Keratinocyte (primary cell): ENCODE results near the gene EMC10. TPM values are rescaled to one million over a fixed set of nuclear protein-coding genes. Genes with fewer than 3 reads are reported as not detected.

Experiments used
- DNase-seq: peaks from one replicate; pipeline ENCODE4 v3.0.0-alpha.2; 2011; ENCODE audit warnings: low read depth, missing footprints, low spot score
- FAIRE-seq: peaks from 2 replicates; lab custom pipeline; 2011; peaks lifted over from hg19 to GRCh38; lab: Jason Lieb, UNC
- H2AFZ ChIP-seq: 2 replicates; pipeline ENCODE4 v1.6.0; 2012; ENCODE audit warnings: low read length, control low read depth, inconsistent platforms; ENCODE audit not compliant: control insufficient read depth
- H3K27ac ChIP-seq: 2 replicates; pipeline ENCODE4 v1.5.1; 2011; ENCODE audit warnings: low read length; ENCODE audit not compliant: control insufficient read depth, insufficient read depth
- H3K27me3 ChIP-seq: 3 replicates; pipeline ENCODE4 v1.6.0; 2011; ENCODE audit warnings: low read length; ENCODE audit not compliant: control insufficient read depth, insufficient read depth; ENCODE audit errors: extremely low read depth
- H3K36me3 ChIP-seq, 2 experiments: 2 replicates in 1 of 2; 3 replicates in 1 of 2; pipeline ENCODE4 v1.5.1; 2011; ENCODE audit warnings: low read length in 2 of 2, mild to moderate bottlenecking in 1 of 2; ENCODE audit not compliant: control insufficient read depth in 2 of 2, insufficient read depth in 2 of 2; ENCODE audit errors: extremely low read depth in 1 of 2
- H3K4me1 ChIP-seq: 3 replicates; pipeline ENCODE4 v1.5.1; 2011; ENCODE audit warnings: low read length; ENCODE audit not compliant: control insufficient read depth, insufficient read depth; ENCODE audit errors: extremely low read depth
- H3K4me2 ChIP-seq: 3 replicates; pipeline ENCODE4 v1.6.0; 2011; ENCODE audit warnings: low read depth, low read length; ENCODE audit not compliant: control insufficient read depth, insufficient read depth; ENCODE audit errors: extremely low read depth
- H3K4me3 ChIP-seq, 3 experiments: fragments of 200-600 bp in 1 of 3; sonication (generic) in 1 of 3; 2 replicates in 2 of 3; 3 replicates in 1 of 3; pipeline ENCODE4 v1.5.1; 2011 to 2016; ENCODE audit warnings: low read length in 3 of 3, mild to moderate bottlenecking in 3 of 3, control low read depth in 2 of 3, inconsistent platforms in 1 of 3, low read depth in 1 of 3, mixed read lengths in 1 of 3, mixed run types in 1 of 3, moderate library complexity in 1 of 3; ENCODE audit not compliant: control insufficient read depth in 2 of 3, insufficient read depth in 2 of 3; ENCODE audit errors: extremely low read depth in 1 of 3
- H3K79me2 ChIP-seq: 2 replicates; pipeline ENCODE4 v1.6.0; 2012; ENCODE audit warnings: low read length; ENCODE audit not compliant: control insufficient read depth, insufficient read depth
- H3K9ac ChIP-seq: 3 replicates; pipeline ENCODE4 v1.6.0; 2011; ENCODE audit warnings: low read length; ENCODE audit not compliant: control insufficient read depth, insufficient read depth; ENCODE audit errors: extremely low read depth
- H3K9me1 ChIP-seq: 3 replicates; pipeline ENCODE4 v1.6.0; 2011; ENCODE audit warnings: low read length; ENCODE audit not compliant: control insufficient read depth, insufficient read depth; ENCODE audit errors: extremely low read depth
- H3K9me3 ChIP-seq: 2 replicates; pipeline ENCODE4 v1.5.1; 2012; ENCODE audit warnings: low read depth, low read length; ENCODE audit not compliant: control insufficient read depth
- H4K20me1 ChIP-seq: 3 replicates; pipeline ENCODE4 v1.6.0; 2011; ENCODE audit warnings: low read length; ENCODE audit not compliant: control insufficient read depth, insufficient read depth; ENCODE audit errors: extremely low read depth
- CTCF ChIP-seq, 3 experiments: IDR thresholded peaks in 1 of 3; conservative IDR thresholded peaks in 1 of 3; optimal IDR thresholded peaks in 1 of 3; 2 replicates in 2 of 3; 3 replicates in 1 of 3; pipeline versions ENCODE3 to v1.5.1; 2011; ENCODE audit warnings: low read length in 3 of 3, mild to moderate bottlenecking in 3 of 3, moderate library complexity in 2 of 3, control low read depth in 1 of 3, inconsistent platforms in 1 of 3; ENCODE audit not compliant: insufficient read depth in 2 of 3; ENCODE audit errors: extremely low read depth in 1 of 3
- EZH2 ChIP-seq: IDR thresholded peaks from one replicate; pipeline ENCODE4 v1.6.1; 2012; ENCODE audit warnings: inconsistent platforms, mild to moderate bottlenecking, low read length, moderate library complexity
- dilution Hi-C: fragments of 300-500 bp; cut with MboI; formaldehyde crosslinking; loops from one replicate; pipeline ENCODE4 v1.7.0; 2020; ENCODE audit warnings: low sequenced_read_pairs; ENCODE audit not compliant: extremely low pct_ligation_motif_present
- polyA plus RNA-seq, 5 experiments: library from polyadenylated mRNA; depleted of rRNA in 3 of 5; stranded (reverse) in 3 of 5; stranded (forward) in 1 of 5; unstranded in 1 of 5; fragments of >200 nt; gene quantifications; 1 replicate in 1 of 5; 2 replicates in 3 of 5; 3 replicates in 1 of 5; pipeline versions ENCODE4 v1.2.1 to v1.2.3, GENCODE V29; 2011 to 2012; ENCODE audit warnings: missing spikeins in 2 of 5, low read depth in 1 of 5, low replicate concordance in 1 of 5

EMC10 gene
- polyA plus RNA-seq, 1 donor (not counting 4 experiments of a cell fraction or from before 2014, with no cell fraction given) = 26.7 TPM

- Histone ChIP-seq H3K27ac (no peak overlapping the region), H3K36me3 (peaks cover 0 to 1% of the 10 kb centered on the region in 2 experiments), H3K27me3 (no peaks in the 10 kb centered on the region), H3K9me1 (no peaks in the 10 kb centered on the region), H3K79me2 (peaks cover 5% of the 10 kb centered on the region), H3K9ac (no peak overlapping the region), H4K20me1 (no peaks in the 10 kb centered on the region), H2AFZ (no peak overlapping the region), H3K4me3 (no peak overlapping the region), H3K9me3 (no peaks in the 10 kb centered on the region), H3K4me2 (no peak overlapping the region), H3K4me1 (peaks cover 4% of the 10 kb centered on the region)
- TF ChIP-seq EZH2 (no peak), CTCF (optimal IDR thresholded peaks at IDR 0.05 in 1 of 3, IDR thresholded peaks at IDR 0.05 in 1 of 3, conservative IDR thresholded peaks at IDR 0.05 in 1 of 3; ENCODE audit: extremely low read depth in 1 of 3, insufficient read depth in 2 of 3, low read length in 3 of 3) (no peak)
- DNase-seq (no peak), FAIRE-seq (no peak)
- dilution Hi-C loops = no loop called here
Measured at GRCh38 chr19:50508843-50509190, 32.5 kb downstream of the EMC10 start.

GRCh38 chr19:50509366-50509765, 33.1 kb downstream of the EMC10 start:
- H3K4me3 ChIP-seq = no peak overlapping the region
- peaks cover 3% of the 10 kb centered on the region for H3K27me3 ChIP-seq
- H3K36me3 ChIP-seq = peaks cover 0 to 1% of the 10 kb centered on the region in 2 experiments
- H3K9me1 ChIP-seq = no peaks in the 10 kb centered on the region
- H3K79me2 ChIP-seq = peaks cover 5% of the 10 kb centered on the region
- no peaks in the 10 kb centered on the region for H3K9me3 ChIP-seq
- no peak for DNase-seq
- TF ChIP-seq EZH2 (no peak), CTCF (optimal IDR thresholded peaks at IDR 0.05 in 1 of 3, IDR thresholded peaks at IDR 0.05 in 1 of 3, conservative IDR thresholded peaks at IDR 0.05 in 1 of 3; ENCODE audit: extremely low read depth in 1 of 3, insufficient read depth in 2 of 3, low read length in 3 of 3) (no peak)
- dilution Hi-C loops = no loop called here
- H3K9ac ChIP-seq = no peak overlapping the region
- FAIRE-seq = no peak
- H3K4me2 ChIP-seq = no peak overlapping the region
- H3K27ac ChIP-seq = no peak overlapping the region
- H2AFZ ChIP-seq = no peak overlapping the region
- H3K4me1 ChIP-seq = peaks cover 4% of the 10 kb centered on the region
- no peaks in the 10 kb centered on the region for H4K20me1 ChIP-seq
